Osteoblast (primary cell): Measurements from ENCODE around the gene ATOSA. TPM values are rescaled to one million over a fixed set of nuclear protein-coding genes. Genes with fewer than 3 reads are reported as not detected.

Experiments
- DNase-seq: peaks from one replicate; pipeline ENCODE4 v3.0.0; 2011; ENCODE audit warnings: low spot score, mixed read lengths; ENCODE audit not compliant: insufficient read length; ENCODE audit errors: missing footprints
- H2AFZ ChIP-seq: 2 replicates; pipeline ENCODE4 v1.6.0; 2011; ENCODE audit warnings: mild to moderate bottlenecking, low read length
- H3K27ac ChIP-seq: 2 replicates; pipeline ENCODE4 v1.5.1; 2011; ENCODE audit warnings: mild to moderate bottlenecking, low read depth, low read length, moderate library complexity
- H3K27me3 ChIP-seq: 2 replicates; pipeline ENCODE4 v1.6.0; 2012; ENCODE audit warnings: mild to moderate bottlenecking, control low read depth, inconsistent platforms, low read length, moderate library complexity; ENCODE audit not compliant: insufficient read depth
- H3K36me3 ChIP-seq: 2 replicates; pipeline ENCODE4 v1.5.1; 2011; ENCODE audit warnings: mild to moderate bottlenecking, low read length, control low read depth, moderate library complexity; ENCODE audit not compliant: insufficient read depth
- H3K4me1 ChIP-seq: 2 replicates; pipeline ENCODE4 v1.5.1; 2011; ENCODE audit warnings: mild to moderate bottlenecking, low read length, control low read depth, moderate library complexity; ENCODE audit not compliant: insufficient read depth
- H3K4me2 ChIP-seq: 2 replicates; pipeline ENCODE4 v1.6.0; 2011; ENCODE audit warnings: mild to moderate bottlenecking, low read length; ENCODE audit not compliant: insufficient read depth
- H3K4me3 ChIP-seq: fragments of 200-600 bp; sonication (generic); 3 replicates; pipeline ENCODE4 v1.5.1; 2012; ENCODE audit warnings: mild to moderate bottlenecking, low read length, inconsistent platforms; ENCODE audit not compliant: insufficient read depth
- H3K79me2 ChIP-seq: 2 replicates; pipeline ENCODE4 v1.6.0; 2012; ENCODE audit warnings: mild to moderate bottlenecking, low read length, control low read depth, inconsistent platforms; ENCODE audit not compliant: insufficient read depth
- H3K9me3 ChIP-seq: 2 replicates; pipeline ENCODE4 v1.5.1; 2011; ENCODE audit warnings: low read depth, low read length, control low read depth
- H4K20me1 ChIP-seq: 2 replicates; pipeline ENCODE4 v1.6.0; 2012; ENCODE audit warnings: mild to moderate bottlenecking, low read length, control low read depth; ENCODE audit not compliant: insufficient read depth
- CTCF ChIP-seq: IDR thresholded peaks from 2 replicates; pipeline ENCODE4 v1.5.1; 2011; ENCODE audit warnings: mild to moderate bottlenecking, low read depth, low read length, moderate library complexity; ENCODE audit errors: extremely low read depth
- total RNA-seq: library from RNA; depleted of rRNA; stranded (reverse); fragments of >200 nt; gene quantifications from 2 replicates; pipeline ENCODE4 v1.2.3, GENCODE V29; 2012

ATOSA gene
- total RNA-seq, 1 donor: 34.4 TPM

- H2AFZ ChIP-seq: no peak overlapping the region
- TF ChIP-seq CTCF: no peak
- no peaks in the 10 kb centered on the region for H3K9me3 ChIP-seq
- no peaks in the 10 kb centered on the region for H3K27me3 ChIP-seq
- no peaks in the 10 kb centered on the region for H4K20me1 ChIP-seq
- no peak for DNase-seq
- no peaks in the 10 kb centered on the region for H3K79me2 ChIP-seq
- H3K4me2 ChIP-seq: no peak overlapping the region
- no peaks in the 10 kb centered on the region for H3K36me3 ChIP-seq
- H3K27ac ChIP-seq: no peak overlapping the region
- no peak overlapping the region for H3K4me3 ChIP-seq
- no peaks in the 10 kb centered on the region for H3K4me1 ChIP-seq
Measured at GRCh38 chr15:52716536-52716935, 37.3 kb upstream of the ATOSA start.

- H3K27me3 ChIP-seq: no peaks in the 10 kb centered on the region
- H3K79me2 ChIP-seq: no peaks in the 10 kb centered on the region
- no peak for DNase-seq
- no peaks in the 10 kb centered on the region for H3K36me3 ChIP-seq
- no peak overlapping the region for H2AFZ ChIP-seq
- H3K9me3 ChIP-seq: no peaks in the 10 kb centered on the region
- H4K20me1 ChIP-seq: no peaks in the 10 kb centered on the region
- no peak overlapping the region for H3K4me3 ChIP-seq
- H3K4me2 ChIP-seq: no peak overlapping the region
- H3K27ac ChIP-seq: no peak overlapping the region
- no peaks in the 10 kb centered on the region for H3K4me1 ChIP-seq
- no peak for TF ChIP-seq CTCF
Measured at GRCh38 chr15:52715411-52715810, 36.2 kb upstream of the ATOSA start.

- H3K27ac ChIP-seq: no peak overlapping the region
- no peaks in the 10 kb centered on the region for H4K20me1 ChIP-seq
- DNase-seq: no peak
- no peaks in the 10 kb centered on the region for H3K9me3 ChIP-seq
- no peak overlapping the region for H2AFZ ChIP-seq
- no peaks in the 10 kb centered on the region for H3K27me3 ChIP-seq
- H3K4me3 ChIP-seq: no peak overlapping the region
- H3K36me3 ChIP-seq: no peaks in the 10 kb centered on the region
- no peaks in the 10 kb centered on the region for H3K4me1 ChIP-seq
- no peaks in the 10 kb centered on the region for H3K79me2 ChIP-seq
- no peak overlapping the region for H3K4me2 ChIP-seq
- no peak for TF ChIP-seq CTCF
Measured at GRCh38 chr15:52714968-52715367, 35.8 kb upstream of the ATOSA start.

GRCh38 chr15:52710708-52711389 is 31.7 kb upstream of the ATOSA start:
- Histone ChIP-seq H3K9me3 (no peaks in the 10 kb centered on the region), H2AFZ (no peak overlapping the region), H3K4me2 (no peak overlapping the region), H3K36me3 (no peaks in the 10 kb centered on the region), H3K4me3 (no peak overlapping the region), H3K27me3 (peaks cover 5% of the 10 kb centered on the region), H3K4me1 (no peaks in the 10 kb centered on the region), H4K20me1 (no peaks in the 10 kb centered on the region), H3K27ac (no peak overlapping the region), H3K79me2 (no peaks in the 10 kb centered on the region)
- DNase-seq: no peak
- TF ChIP-seq CTCF: no peak
